ENCODE measurements around the gene ENO4.

Gene ENO4

DNA sequence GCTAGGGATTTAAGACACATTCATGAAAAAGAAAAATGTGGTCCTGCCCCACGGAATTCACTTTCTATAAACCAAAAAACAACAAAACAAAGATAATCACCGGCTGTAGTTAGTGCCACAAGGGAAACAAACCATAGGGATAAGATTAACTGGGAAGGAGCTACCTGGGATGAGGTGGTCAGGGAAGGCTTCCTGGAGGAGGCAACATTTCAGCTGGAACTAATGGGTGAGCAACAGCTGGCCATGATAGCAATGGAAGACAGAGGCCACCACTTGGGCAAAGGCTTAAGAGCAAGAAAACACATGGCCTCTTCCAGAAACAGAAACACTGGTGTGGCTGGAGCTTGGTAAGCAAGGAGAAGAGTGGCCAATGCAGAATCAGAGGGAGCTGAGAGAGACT is 38.4 kb upstream of the ENO4 start:
- H3K4me1 ChIP-seq (ENCODE audit: control insufficient read depth in 2 of 2, insufficient read depth in 2 of 2, low read length in 2 of 2): peaks cover 0 to 7% of the 10 kb centered on the region in 2 donors
- no peak overlapping the region for H3K27ac ChIP-seq (ENCODE audit: low read depth in 2 of 2, low read length in 2 of 2)
- H3K27me3 ChIP-seq (ENCODE audit: control insufficient read depth in 2 of 2, insufficient read depth in 2 of 2, low read length in 2 of 2): peaks cover 6 to 13% of the 10 kb centered on the region in 2 donors
- H3K9ac ChIP-seq (ENCODE audit: low read depth in 1 of 2, low read length in 2 of 2): no peak overlapping the region
- H3K9me3 ChIP-seq (ENCODE audit: control insufficient read depth in 2 of 2, low read length in 2 of 2): no peaks in the 10 kb centered on the region
- H3K36me3 ChIP-seq (ENCODE audit: control insufficient read depth in 2 of 2, insufficient read depth in 2 of 2, low read length in 2 of 2): no peaks in the 10 kb centered on the region
- H3K4me3 ChIP-seq (ENCODE audit: low read length in 2 of 2): no peak overlapping the region

DNA sequence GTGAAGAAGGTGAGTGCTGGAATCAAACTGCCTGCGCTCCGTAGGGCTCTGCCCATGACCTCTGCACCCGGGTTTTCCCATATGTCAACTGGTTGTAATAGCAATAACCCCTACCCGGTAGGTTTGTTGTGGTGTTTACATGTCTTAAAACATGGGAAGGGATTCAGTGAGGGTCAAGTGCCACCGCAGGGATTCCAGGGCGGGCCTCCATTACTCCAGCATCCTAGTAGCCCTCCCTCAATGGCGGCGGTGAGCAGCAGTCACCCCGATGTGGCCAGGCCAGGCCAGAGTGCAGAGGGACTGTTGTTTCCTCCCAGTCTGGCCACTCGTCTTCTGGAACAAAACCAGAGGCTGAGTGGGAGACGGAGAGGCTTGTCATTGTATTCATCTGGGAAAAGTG is 37.6 kb upstream of the ENO4 start:
- H3K9me3 ChIP-seq (ENCODE audit: control insufficient read depth in 2 of 2, low read length in 2 of 2): no peaks in the 10 kb centered on the region
- no peak overlapping the region for H3K9ac ChIP-seq (ENCODE audit: low read depth in 1 of 2, low read length in 2 of 2)
- H3K27ac ChIP-seq (ENCODE audit: low read depth in 2 of 2, low read length in 2 of 2): no peak overlapping the region
- H3K36me3 ChIP-seq (ENCODE audit: control insufficient read depth in 2 of 2, insufficient read depth in 2 of 2, low read length in 2 of 2): no peaks in the 10 kb centered on the region
- peaks cover 6 to 18% of the 10 kb centered on the region in 2 donors for H3K27me3 ChIP-seq (ENCODE audit: control insufficient read depth in 2 of 2, insufficient read depth in 2 of 2, low read length in 2 of 2)
- H3K4me3 ChIP-seq (ENCODE audit: low read length in 2 of 2): no peak overlapping the region
- H3K4me1 ChIP-seq (ENCODE audit: control insufficient read depth in 2 of 2, insufficient read depth in 2 of 2, low read length in 2 of 2): peaks cover 0 to 7% of the 10 kb centered on the region in 2 donors

GRCh38 chr10:116815641-116816415 is 33.5 kb upstream of the ENO4 start:
- Histone ChIP-seq H3K36me3 (ENCODE audit: control insufficient read depth in 2 of 2, insufficient read depth in 2 of 2, low read length in 2 of 2) (no peaks in the 10 kb centered on the region), H3K9me3 (ENCODE audit: control insufficient read depth in 2 of 2, low read length in 2 of 2) (no peaks in the 10 kb centered on the region), H3K4me3 (ENCODE audit: low read length in 2 of 2) (no peak overlapping the region), H3K9ac (ENCODE audit: low read depth in 1 of 2, low read length in 2 of 2) (no peak overlapping the region), H3K4me1 (ENCODE audit: control insufficient read depth in 2 of 2, insufficient read depth in 2 of 2, low read length in 2 of 2) (no peaks in the 10 kb centered on the region), H3K27ac (ENCODE audit: low read depth in 2 of 2, low read length in 2 of 2) (no peak overlapping the region), H3K27me3 (ENCODE audit: control insufficient read depth in 2 of 2, insufficient read depth in 2 of 2, low read length in 2 of 2) (peaks cover 0 to 14% of the 10 kb centered on the region in 2 donors)

DNA sequence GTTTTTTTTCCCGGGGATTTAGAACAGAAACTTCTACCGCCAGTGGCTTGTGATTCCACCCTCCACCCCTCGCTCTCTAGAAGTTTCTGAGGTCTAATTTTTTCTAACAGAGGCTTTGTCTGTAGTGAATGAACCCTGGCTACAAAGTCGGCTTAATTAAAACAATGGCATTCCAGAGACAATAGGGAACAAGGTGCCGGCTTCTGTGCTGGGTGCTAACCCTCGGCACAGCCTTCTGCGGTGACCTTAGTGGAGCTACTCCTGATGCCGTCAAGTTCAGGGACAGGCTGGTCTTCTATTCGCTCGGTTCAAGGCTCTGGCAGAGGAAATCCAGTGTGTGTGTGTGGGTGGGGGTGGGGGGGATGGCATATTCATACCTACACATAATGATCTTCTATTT is 32.1 kb upstream of the ENO4 start:
- Histone ChIP-seq H3K4me3 (ENCODE audit: low read length in 2 of 2) (no peak overlapping the region), H3K4me1 (ENCODE audit: control insufficient read depth in 2 of 2, insufficient read depth in 2 of 2, low read length in 2 of 2) (no peaks in the 10 kb centered on the region), H3K9me3 (ENCODE audit: control insufficient read depth in 2 of 2, low read length in 2 of 2) (peaks cover 0 to 2% of the 10 kb centered on the region in 2 donors), H3K36me3 (ENCODE audit: control insufficient read depth in 2 of 2, insufficient read depth in 2 of 2, low read length in 2 of 2) (peaks cover 0 to 2% of the 10 kb centered on the region in 2 donors), H3K27ac (ENCODE audit: low read depth in 2 of 2, low read length in 2 of 2) (no peak overlapping the region), H3K27me3 (ENCODE audit: control insufficient read depth in 2 of 2, insufficient read depth in 2 of 2, low read length in 2 of 2) (peaks cover 0 to 11% of the 10 kb centered on the region in 2 donors), H3K9ac (ENCODE audit: low read depth in 1 of 2, low read length in 2 of 2) (no peak overlapping the region)

- peaks cover 0 to 2% of the 10 kb centered on the region in 2 donors for H3K36me3 ChIP-seq (ENCODE audit: control insufficient read depth in 2 of 2, insufficient read depth in 2 of 2, low read length in 2 of 2)
- no peaks in the 10 kb centered on the region for H3K4me1 ChIP-seq (ENCODE audit: control insufficient read depth in 2 of 2, insufficient read depth in 2 of 2, low read length in 2 of 2)
- no peak overlapping the region for H3K27ac ChIP-seq (ENCODE audit: low read depth in 2 of 2, low read length in 2 of 2)
- H3K9ac ChIP-seq (ENCODE audit: low read depth in 1 of 2, low read length in 2 of 2): no peak overlapping the region
- H3K27me3 ChIP-seq (ENCODE audit: control insufficient read depth in 2 of 2, insufficient read depth in 2 of 2, low read length in 2 of 2): peaks cover 0 to 8% of the 10 kb centered on the region in 2 donors
- no peak overlapping the region for H3K4me3 ChIP-seq (ENCODE audit: low read length in 2 of 2)
- H3K9me3 ChIP-seq (ENCODE audit: control insufficient read depth in 2 of 2, low read length in 2 of 2): peaks cover 0 to 2% of the 10 kb centered on the region in 2 donors
These were observed 31.4 kb upstream of the ENO4 start for GRCh38 chr10:116817780-116818343.

- Histone ChIP-seq H3K4me1 (ENCODE audit: control insufficient read depth in 2 of 2, insufficient read depth in 2 of 2, low read length in 2 of 2) (no peaks in the 10 kb centered on the region), H3K4me3 (ENCODE audit: low read length in 2 of 2) (no peak overlapping the region)
These were observed 29.2 kb upstream of the ENO4 start for GRCh38 chr10:116819999-116820677.

GRCh38 chr10:116825901-116826300 is 23.4 kb upstream of the ENO4 start:
- no peak overlapping the region for H3K9ac ChIP-seq (ENCODE audit: low read depth in 1 of 2, low read length in 2 of 2)
- H3K36me3 ChIP-seq (ENCODE audit: control insufficient read depth in 2 of 2, insufficient read depth in 2 of 2, low read length in 2 of 2): peaks cover 0 to 2% of the 10 kb centered on the region in 2 donors
- H3K27ac ChIP-seq (ENCODE audit: low read depth in 2 of 2, low read length in 2 of 2): no peak overlapping the region
- no peak overlapping the region for H3K4me3 ChIP-seq (ENCODE audit: low read length in 2 of 2)
- H3K27me3 ChIP-seq (ENCODE audit: control insufficient read depth in 2 of 2, insufficient read depth in 2 of 2, low read length in 2 of 2): no peaks in the 10 kb centered on the region
- no peaks in the 10 kb centered on the region for H3K4me1 ChIP-seq (ENCODE audit: control insufficient read depth in 2 of 2, insufficient read depth in 2 of 2, low read length in 2 of 2)
- H3K9me3 ChIP-seq (ENCODE audit: control insufficient read depth in 2 of 2, low read length in 2 of 2): peaks cover 0 to 2% of the 10 kb centered on the region in 2 donors

More at GRCh38 chr10:116819999-116820677, 29.2 kb upstream of the ENO4 start:
- Histone ChIP-seq H3K36me3 (ENCODE audit: control insufficient read depth in 2 of 2, insufficient read depth in 2 of 2, low read length in 2 of 2) (peaks cover 0 to 2% of the 10 kb centered on the region in 2 donors), H3K27me3 (ENCODE audit: control insufficient read depth in 2 of 2, insufficient read depth in 2 of 2, low read length in 2 of 2) (peaks cover 0 to 8% of the 10 kb centered on the region in 2 donors), H3K9me3 (ENCODE audit: control insufficient read depth in 2 of 2, low read length in 2 of 2) (peaks cover 0 to 2% of the 10 kb centered on the region in 2 donors), H3K9ac (ENCODE audit: low read depth in 1 of 2, low read length in 2 of 2) (no peak overlapping the region), H3K27ac (ENCODE audit: low read depth in 2 of 2, low read length in 2 of 2) (no peak overlapping the region)

DNA sequence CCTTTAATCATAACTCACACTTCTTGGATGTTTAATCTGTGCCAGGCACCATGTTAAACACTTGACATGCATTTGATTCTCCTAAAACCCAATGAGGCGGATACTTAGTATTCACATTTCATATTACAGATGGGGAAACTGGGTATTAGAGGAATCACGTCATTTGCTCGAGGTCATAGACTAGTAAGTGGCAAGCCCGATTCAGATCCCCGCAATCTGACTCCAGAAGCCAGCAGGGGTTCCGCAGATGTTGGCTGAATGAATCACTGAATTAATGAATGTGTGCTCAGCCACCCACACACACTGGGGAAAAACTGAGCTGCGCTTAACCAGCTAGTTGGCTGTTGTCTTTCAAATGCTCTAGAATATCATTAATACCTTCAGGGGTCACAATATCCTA is 22.5 kb upstream of the ENO4 start:
- Histone ChIP-seq H3K27me3 (ENCODE audit: control insufficient read depth in 2 of 2, insufficient read depth in 2 of 2, low read length in 2 of 2) (no peaks in the 10 kb centered on the region), H3K27ac (ENCODE audit: low read depth in 2 of 2, low read length in 2 of 2) (no peak overlapping the region), H3K36me3 (ENCODE audit: control insufficient read depth in 2 of 2, insufficient read depth in 2 of 2, low read length in 2 of 2) (peaks cover 0 to 2% of the 10 kb centered on the region in 2 donors), H3K4me3 (ENCODE audit: low read length in 2 of 2) (no peak overlapping the region), H3K4me1 (ENCODE audit: control insufficient read depth in 2 of 2, insufficient read depth in 2 of 2, low read length in 2 of 2) (no peaks in the 10 kb centered on the region), H3K9ac (ENCODE audit: low read depth in 1 of 2, low read length in 2 of 2) (no peak overlapping the region), H3K9me3 (ENCODE audit: control insufficient read depth in 2 of 2, low read length in 2 of 2) (no peaks in the 10 kb centered on the region)

DNA sequence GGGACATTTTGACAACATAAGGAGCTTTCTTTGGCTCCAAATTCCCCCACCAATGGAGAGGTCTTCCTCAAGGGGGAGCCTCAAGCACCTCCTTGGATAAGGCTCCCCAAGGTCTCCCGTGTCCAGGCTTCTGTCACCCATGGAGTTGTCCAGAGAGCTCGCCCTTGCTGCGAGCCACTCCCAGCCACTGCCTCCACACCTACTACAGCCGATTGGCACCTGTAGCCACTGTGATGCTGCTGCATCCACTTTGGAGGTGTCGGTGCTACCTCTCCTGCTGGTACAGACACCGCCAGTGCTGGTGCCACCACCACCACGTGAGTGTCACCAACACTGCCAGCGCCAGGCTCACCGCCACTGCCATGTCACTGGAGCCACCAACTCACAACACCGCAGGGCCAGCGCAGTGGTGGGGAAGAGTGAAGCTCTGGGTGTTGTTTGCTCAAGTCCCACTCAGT is 22.1 kb upstream of the ENO4 start:
- no peak overlapping the region for H3K4me3 ChIP-seq (ENCODE audit: low read length in 2 of 2)
- H3K4me1 ChIP-seq (ENCODE audit: control insufficient read depth in 2 of 2, insufficient read depth in 2 of 2, low read length in 2 of 2): no peaks in the 10 kb centered on the region
- no peaks in the 10 kb centered on the region for H3K27me3 ChIP-seq (ENCODE audit: control insufficient read depth in 2 of 2, insufficient read depth in 2 of 2, low read length in 2 of 2)
- no peak overlapping the region for H3K9ac ChIP-seq (ENCODE audit: low read depth in 1 of 2, low read length in 2 of 2)
- no peaks in the 10 kb centered on the region for H3K36me3 ChIP-seq (ENCODE audit: control insufficient read depth in 2 of 2, insufficient read depth in 2 of 2, low read length in 2 of 2)
- no peak overlapping the region for H3K27ac ChIP-seq (ENCODE audit: low read depth in 2 of 2, low read length in 2 of 2)
- H3K9me3 ChIP-seq (ENCODE audit: control insufficient read depth in 2 of 2, low read length in 2 of 2): no peaks in the 10 kb centered on the region

DNA sequence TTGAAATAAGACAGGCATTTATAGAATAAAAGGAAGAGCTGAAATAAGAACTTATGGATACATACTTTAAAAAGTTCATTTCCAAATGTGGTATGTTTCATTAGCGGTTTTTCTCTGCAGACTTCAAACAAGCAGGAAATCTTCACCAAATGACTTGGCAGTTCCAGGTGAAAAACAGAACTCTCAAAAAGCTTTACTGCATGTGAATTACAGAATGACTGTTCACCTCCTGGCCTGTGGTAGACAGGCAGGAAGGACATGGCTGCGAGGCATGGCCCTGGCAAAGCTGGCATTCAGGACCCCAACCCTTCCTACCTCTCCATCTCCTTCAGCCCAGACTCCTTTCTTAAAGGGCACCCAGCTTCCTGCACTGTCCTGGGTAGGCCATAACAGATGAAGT is 21.2 kb upstream of the ENO4 start:
- Histone ChIP-seq H3K27me3 (ENCODE audit: control insufficient read depth in 2 of 2, insufficient read depth in 2 of 2, low read length in 2 of 2) (no peaks in the 10 kb centered on the region), H3K9me3 (ENCODE audit: control insufficient read depth in 2 of 2, low read length in 2 of 2) (no peaks in the 10 kb centered on the region), H3K9ac (ENCODE audit: low read depth in 1 of 2, low read length in 2 of 2) (no peak overlapping the region), H3K36me3 (ENCODE audit: control insufficient read depth in 2 of 2, insufficient read depth in 2 of 2, low read length in 2 of 2) (no peaks in the 10 kb centered on the region), H3K4me1 (ENCODE audit: control insufficient read depth in 2 of 2, insufficient read depth in 2 of 2, low read length in 2 of 2) (no peaks in the 10 kb centered on the region), H3K4me3 (ENCODE audit: low read length in 2 of 2) (no peak overlapping the region), H3K27ac (ENCODE audit: low read depth in 2 of 2, low read length in 2 of 2) (no peak overlapping the region)
